NCI-H1417 treated with DMSO at 0.1 percent for 48 hours (cell line): ENCODE results near the gene FGF6.
A peak's percentile ranks its signal among the peaks of the same experiment; 100 is the strongest.

Experiments used
- DNase-seq: peaks from one replicate; lab custom pipeline; 2025; lab: John Stamatoyannopoulos, UW

Gene FGF6

GRCh38 chr12:4447151-4447550, 1.5 kb upstream of the FGF6 start:
- no peak for DNase-seq

GRCh38 chr12:4446335-4446734, 720 bp upstream of the FGF6 start:
- no peak for DNase-seq

- no peak for DNase-seq
These were observed 1.6 kb downstream of the FGF6 start for GRCh38 chr12:4444031-4444430.

- no peak for DNase-seq
These were observed 2.0 kb downstream of the FGF6 start for GRCh38 chr12:4443616-4444015.

- DNase-seq: peak; percentile 35
These were observed 4.0 kb downstream of the FGF6 start for GRCh38 chr12:4441355-4442335.

GRCh38 chr12:4440187-4440941, 5.3 kb downstream of the FGF6 start:
- DNase-seq: no peak

GRCh38 chr12:4439736-4440135, 5.9 kb downstream of the FGF6 start:
- DNase-seq: no peak

- DNase-seq: no peak
These were observed 6.6 kb downstream of the FGF6 start for GRCh38 chr12:4438834-4439596.

GRCh38 chr12:4435537-4435936, 10.1 kb downstream of the FGF6 start:
- DNase-seq: no peak

GRCh38 chr12:4434706-4435425, 10.7 kb downstream of the FGF6 start:
- no peak for DNase-seq

- DNase-seq: no peak
These were observed 11.3 kb downstream of the FGF6 start for GRCh38 chr12:4434301-4434700.

GRCh38 chr12:4433745-4434058, 11.9 kb downstream of the FGF6 start:
- no peak for DNase-seq

- DNase-seq: no peak
These were observed 12.5 kb downstream of the FGF6 start for GRCh38 chr12:4432878-4433744.

GRCh38 chr12:4431866-4432265, 13.7 kb downstream of the FGF6 start:
- no peak for DNase-seq

- no peak for DNase-seq
These were observed 14.2 kb downstream of the FGF6 start for GRCh38 chr12:4431436-4431835.

- DNase-seq: no peak
These were observed 21.2 kb downstream of the FGF6 start for GRCh38 chr12:4424422-4424821.

- DNase-seq: no peak
These were observed 22.0 kb downstream of the FGF6 start for GRCh38 chr12:4423528-4424195.

GRCh38 chr12:4422985-4423384, 22.6 kb downstream of the FGF6 start:
- no peak for DNase-seq

GRCh38 chr12:4421590-4422031, 24.0 kb downstream of the FGF6 start:
- DNase-seq: no peak

GRCh38 chr12:4420138-4420670, 25.4 kb downstream of the FGF6 start:
- no peak for DNase-seq
